ENCODE results near the gene CSF3.

Gene CSF3, protein sequence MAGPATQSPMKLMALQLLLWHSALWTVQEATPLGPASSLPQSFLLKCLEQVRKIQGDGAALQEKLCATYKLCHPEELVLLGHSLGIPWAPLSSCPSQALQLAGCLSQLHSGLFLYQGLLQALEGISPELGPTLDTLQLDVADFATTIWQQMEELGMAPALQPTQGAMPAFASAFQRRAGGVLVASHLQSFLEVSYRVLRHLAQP

DNA sequence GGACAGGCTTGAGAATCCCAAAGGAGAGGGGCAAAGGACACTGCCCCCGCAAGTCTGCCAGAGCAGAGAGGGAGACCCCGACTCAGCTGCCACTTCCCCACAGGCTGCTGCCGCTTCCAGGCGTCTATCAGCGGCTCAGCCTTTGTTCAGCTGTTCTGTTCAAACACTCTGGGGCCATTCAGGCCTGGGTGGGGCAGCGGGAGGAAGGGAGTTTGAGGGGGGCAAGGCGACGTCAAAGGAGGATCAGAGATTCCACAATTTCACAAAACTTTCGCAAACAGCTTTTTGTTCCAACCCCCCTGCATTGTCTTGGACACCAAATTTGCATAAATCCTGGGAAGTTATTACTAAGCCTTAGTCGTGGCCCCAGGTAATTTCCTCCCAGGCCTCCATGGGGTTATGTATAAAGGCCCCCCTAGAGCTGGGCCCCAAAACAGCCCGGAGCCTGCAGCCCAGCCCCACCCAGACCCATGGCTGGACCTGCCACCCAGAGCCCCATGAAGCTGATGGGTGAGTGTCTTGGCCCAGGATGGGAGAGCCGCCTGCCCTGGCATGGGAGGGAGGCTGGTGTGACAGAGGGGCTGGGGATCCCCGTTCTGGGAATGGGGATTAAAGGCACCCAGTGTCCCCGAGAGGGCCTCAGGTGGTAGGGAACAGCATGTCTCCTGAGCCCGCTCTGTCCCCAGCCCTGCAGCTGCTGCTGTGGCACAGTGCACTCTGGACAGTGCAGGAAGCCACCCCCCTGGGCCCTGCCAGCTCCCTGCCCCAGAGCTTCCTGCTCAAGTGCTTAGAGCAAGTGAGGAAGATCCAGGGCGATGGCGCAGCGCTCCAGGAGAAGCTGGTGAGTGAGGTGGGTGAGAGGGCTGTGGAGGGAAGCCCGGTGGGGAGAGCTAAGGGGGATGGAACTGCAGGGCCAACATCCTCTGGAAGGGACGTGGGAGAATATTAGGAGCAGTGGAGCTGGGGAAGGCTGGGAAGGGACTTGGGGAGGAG lies at the start of gene CSF3:
Gene CSF3 (plus strand): TSS at position 436 of the 993 bp plus-strand sequence. CDS start 35 bp downstream, at position 471.
- DNase-seq (ENCODE audit: low spot score), result no peak

DNA sequence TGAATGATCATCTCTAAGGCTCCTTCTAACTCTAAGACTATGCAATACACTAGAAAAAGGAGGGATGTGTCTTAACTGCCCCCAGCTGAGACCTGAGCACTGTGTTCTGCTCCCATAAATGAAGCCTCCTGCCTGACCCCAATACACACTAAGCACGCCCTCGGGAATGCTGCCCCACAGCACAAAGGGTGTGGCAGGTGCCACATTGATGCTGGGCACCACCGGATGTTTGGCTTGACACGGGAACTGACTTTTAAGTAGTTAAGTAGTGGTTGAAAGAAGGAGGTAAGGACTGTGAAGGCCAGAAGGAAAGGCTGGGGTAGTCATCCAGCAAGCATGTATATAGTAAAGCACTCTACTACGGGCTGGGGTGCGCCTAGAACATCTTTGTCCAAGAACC lies 48.5 kb upstream of the CSF3 start:
- DNase-seq (ENCODE audit: low spot score), result no peak

GRCh38 chr17:39968761-39969160 lies 46.5 kb upstream of the CSF3 start:
- no peak for DNase-seq (ENCODE audit: low spot score)

GRCh38 chr17:39969375-39969774 lies 45.9 kb upstream of the CSF3 start:
- no peak for DNase-seq (ENCODE audit: low spot score)

DNA sequence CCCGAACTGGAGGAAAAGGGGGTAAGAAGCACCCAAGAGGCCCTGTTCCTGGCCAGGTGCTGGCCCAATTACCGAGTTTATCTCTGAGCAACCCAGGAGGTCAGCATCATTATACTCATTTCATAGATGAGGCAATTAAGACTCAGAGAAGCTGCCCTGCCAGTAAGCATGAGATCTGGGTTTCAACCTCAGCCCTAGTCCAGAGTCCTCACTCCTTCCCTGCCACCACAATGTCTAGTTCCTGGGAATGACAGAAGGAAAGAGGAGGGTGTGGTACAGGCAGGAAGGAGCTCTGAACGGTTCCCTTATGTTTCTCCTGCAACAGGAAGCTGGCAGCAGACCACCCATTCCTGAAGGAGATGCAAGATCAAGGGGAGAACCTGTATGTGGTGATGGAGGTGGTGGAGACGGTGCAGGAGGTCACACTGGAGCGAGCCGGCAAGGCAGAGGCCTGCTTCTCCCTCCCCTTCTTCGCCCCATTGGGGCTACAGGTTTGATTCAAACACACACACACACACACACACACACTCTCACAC lies 45.0 kb upstream of the CSF3 start:
- DNase-seq (ENCODE audit: low spot score), result no peak

DNA sequence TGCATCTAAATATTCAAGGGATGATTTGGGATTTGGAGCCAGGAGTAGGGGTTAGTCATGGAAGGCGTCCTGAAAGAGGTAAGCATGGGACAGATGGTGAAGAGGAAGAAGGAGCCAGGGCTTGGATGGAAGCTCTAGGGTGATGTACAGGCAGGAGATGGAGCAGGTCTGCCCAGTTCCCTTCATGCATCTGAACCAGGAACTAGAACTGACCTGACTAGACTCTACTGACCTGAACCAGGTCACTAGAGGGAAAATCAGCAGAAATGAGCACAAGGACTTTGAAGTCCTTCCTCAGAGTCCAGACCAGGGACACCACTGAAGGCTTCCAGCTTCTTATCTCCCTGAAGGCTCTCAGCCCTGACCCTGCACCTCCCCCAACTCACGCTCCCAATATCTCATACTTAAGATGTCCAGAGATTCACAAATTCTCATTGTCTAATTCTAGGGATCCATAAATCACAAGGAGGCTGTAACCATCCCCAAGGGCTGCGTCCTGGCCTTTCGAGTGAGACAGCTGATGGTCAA lies 44.1 kb upstream of the CSF3 start:
- no peak for DNase-seq (ENCODE audit: low spot score)

- DNase-seq (ENCODE audit: low spot score), result no peak
These were observed 43.0 kb upstream of the CSF3 start for GRCh38 chr17:39972271-39972670.

GRCh38 chr17:39973496-39973895 lies 41.7 kb upstream of the CSF3 start:
- DNase-seq (ENCODE audit: low spot score), result peak; percentile 53

- DNase-seq (ENCODE audit: low spot score), result no peak
These were observed 40.8 kb upstream of the CSF3 start for GRCh38 chr17:39974433-39974832.

- no peak for DNase-seq (ENCODE audit: low spot score)
These were observed 39.4 kb upstream of the CSF3 start for GRCh38 chr17:39975801-39976200.

- peak; percentile 82 for DNase-seq (ENCODE audit: low spot score)
These were observed 36.1 kb upstream of the CSF3 start for GRCh38 chr17:39979016-39979670.

DNA sequence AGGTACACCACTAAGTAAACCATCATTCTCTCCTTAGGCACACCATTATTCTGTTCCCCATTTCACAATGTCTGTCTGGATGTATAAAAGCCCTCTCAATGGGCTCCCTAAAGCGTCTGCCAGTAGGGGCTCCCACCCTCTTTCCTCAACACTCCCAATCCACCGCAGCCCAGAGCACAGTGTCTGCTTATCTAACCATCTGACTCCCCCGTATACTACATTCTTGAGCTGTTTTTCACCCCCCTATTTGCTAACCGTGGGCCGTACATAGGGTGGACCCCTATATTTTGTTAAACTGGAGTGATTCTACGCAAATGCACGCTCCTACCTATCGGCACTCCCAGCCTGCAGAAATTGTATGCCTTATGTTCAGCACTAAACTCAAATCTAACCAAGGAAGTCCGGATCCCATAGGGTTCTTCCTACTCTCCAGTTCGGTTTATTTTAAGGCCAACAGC lies 35.3 kb upstream of the CSF3 start:
- DNase-seq (ENCODE audit: low spot score), result peak; percentile 30

GRCh38 chr17:39980351-39981206 lies 34.7 kb upstream of the CSF3 start, which contains the start of gene PSMD3:
Gene PSMD3 (plus strand): TSS chr17:39980807. CDS start chr17:39980971, 164 bp downstream.
- DNase-seq (ENCODE audit: low spot score), result peak; percentile 96

GRCh38 chr17:39981207-39981741 lies 34.0 kb upstream of the CSF3 start:
- peak; percentile 28 for DNase-seq (ENCODE audit: low spot score)

- no peak for DNase-seq (ENCODE audit: low spot score)
These were observed 33.4 kb upstream of the CSF3 start for GRCh38 chr17:39981766-39982375.

GRCh38 chr17:39988206-39988810 lies 26.9 kb upstream of the CSF3 start:
- DNase-seq (ENCODE audit: low spot score), result no peak

DNA sequence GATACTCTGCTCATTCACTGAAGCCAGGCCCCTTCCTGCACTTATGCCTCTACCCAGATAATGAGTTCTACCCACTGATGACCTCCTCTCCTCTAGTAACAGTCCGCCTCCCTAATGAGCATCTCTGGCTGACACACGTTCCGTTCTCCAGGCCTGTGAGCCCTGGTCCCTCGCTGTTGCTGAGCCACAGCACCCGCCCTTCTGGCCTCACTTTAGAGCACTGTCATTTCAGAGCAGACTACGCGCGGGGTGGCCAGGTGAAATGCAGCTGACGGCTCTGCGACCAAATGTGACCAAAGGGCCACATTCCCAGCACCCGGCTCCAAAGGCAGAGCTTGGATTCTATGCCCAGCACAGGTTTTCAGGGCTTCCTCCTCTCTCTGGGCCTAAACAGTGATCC lies 20.8 kb upstream of the CSF3 start:
- DNase-seq (ENCODE audit: low spot score), result no peak

DNA sequence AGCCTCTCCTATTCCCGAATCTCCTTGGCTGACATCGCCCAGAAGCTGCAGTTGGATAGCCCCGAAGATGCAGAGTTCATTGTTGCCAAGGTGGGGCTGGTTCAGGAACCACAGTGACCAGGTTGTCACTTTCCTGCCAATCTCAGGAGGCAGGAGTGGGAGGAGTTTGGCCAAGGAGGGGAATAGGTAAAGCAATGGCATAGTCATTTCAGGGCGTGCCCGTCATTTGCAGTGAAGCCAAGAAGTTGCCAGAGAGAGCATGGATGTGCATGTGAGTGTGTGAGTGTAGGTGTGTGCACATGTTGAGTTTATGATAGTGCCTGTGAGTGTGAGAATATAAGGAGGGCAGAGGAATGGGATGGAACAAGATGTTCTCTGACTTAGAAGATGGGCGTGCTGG lies 19.8 kb upstream of the CSF3 start:
- DNase-seq (ENCODE audit: low spot score), result no peak

DNA sequence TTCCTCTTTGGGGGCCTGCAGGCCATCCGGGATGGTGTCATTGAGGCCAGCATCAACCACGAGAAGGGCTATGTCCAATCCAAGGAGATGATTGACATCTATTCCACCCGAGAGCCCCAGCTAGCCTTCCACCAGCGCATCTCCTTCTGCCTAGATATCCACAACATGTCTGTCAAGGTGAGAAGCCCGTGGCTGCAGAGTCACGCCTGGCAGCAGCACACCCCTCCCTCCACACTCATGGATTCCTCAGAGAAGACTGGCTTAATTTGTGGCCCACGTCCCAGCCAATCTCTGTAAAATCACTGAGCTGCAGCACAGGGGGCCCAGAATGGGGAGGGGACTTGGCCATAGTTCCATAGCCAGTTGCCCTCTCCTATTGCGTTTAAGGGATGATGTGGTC lies 19.1 kb upstream of the CSF3 start:
- no peak for DNase-seq (ENCODE audit: low spot score)

DNA sequence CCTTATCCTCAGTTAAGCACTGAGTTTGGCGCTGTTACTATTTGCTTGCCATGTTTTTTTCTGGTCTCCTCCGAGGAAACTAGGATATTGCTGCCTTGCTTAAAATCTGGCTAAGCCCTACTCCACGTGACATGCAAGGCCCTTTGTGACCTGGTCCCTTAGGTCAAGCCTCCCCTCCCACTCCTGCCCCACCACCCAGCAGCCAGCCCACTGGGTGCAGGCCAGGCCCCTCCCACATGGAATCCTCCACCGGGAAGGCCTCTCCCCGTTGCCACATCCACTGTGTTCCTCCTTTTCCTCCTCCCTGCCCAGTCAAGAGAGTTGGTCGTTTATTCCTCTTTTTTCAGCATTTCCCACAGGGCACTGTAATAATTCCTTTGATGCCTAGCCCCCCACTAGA lies 18.4 kb upstream of the CSF3 start:
- no peak for DNase-seq (ENCODE audit: low spot score)

Measured in GM03348 (cell line).